Neural cell (in vitro differentiated cells): ENCODE measurements around the gene FBLN2. TPM values are rescaled to one million over a fixed set of nuclear protein-coding genes. Genes with fewer than 3 reads are reported as not detected.

Experiments
- H2AFZ ChIP-seq: fragments of 200-600, 300-800 bp; sonication (generic), shearing (Covaris generic); 2 replicates; pipeline ENCODE4 v1.6.0; 2014; ENCODE audit warnings: low read depth, mild to moderate bottlenecking, antibody characterized with exemption, low read length, moderate library complexity
- H3F3A ChIP-seq: fragments of 200-600 bp; shearing (Covaris generic); 2 replicates; pipeline ENCODE4 v1.6.1; 2016; ENCODE audit warnings: mild to moderate bottlenecking, moderate library complexity, mixed read lengths, antibody characterized with exemption, low read length; ENCODE audit not compliant: insufficient read depth, poor library complexity, severe bottlenecking
- H3K27ac ChIP-seq: fragments of 200-600, 300-800 bp; sonication (generic), shearing (Covaris generic); 2 replicates; pipeline ENCODE4 v1.5.1; 2014; ENCODE audit warnings: mild to moderate bottlenecking, low read length, moderate library complexity
- H3K27me3 ChIP-seq: fragments of 300-800, 200-600 bp; sonication (generic), shearing (Covaris generic); 2 replicates; pipeline ENCODE4 v1.6.0; 2014; ENCODE audit warnings: mild to moderate bottlenecking, low read depth, low read length, moderate library complexity; ENCODE audit not compliant: insufficient read depth
- H3K36me3 ChIP-seq: fragments of 300-800, 200-600 bp; sonication (generic), shearing (Covaris generic); 2 replicates; pipeline ENCODE4 v1.5.1; 2014; ENCODE audit warnings: mild to moderate bottlenecking, antibody characterized with exemption, low read length, moderate library complexity; ENCODE audit not compliant: insufficient read depth
- H3K4me2 ChIP-seq: fragments of 300-800, 200-600 bp; sonication (generic), shearing (Covaris generic); 2 replicates; pipeline ENCODE4 v1.6.0; 2014; ENCODE audit warnings: mild to moderate bottlenecking, low read length
- H3K4me3 ChIP-seq: fragments of 300-800, 200-600 bp; sonication (generic), shearing (Covaris generic); 2 replicates; pipeline ENCODE4 v1.5.1; 2014; ENCODE audit warnings: mild to moderate bottlenecking, low read length, moderate library complexity
- H3K79me2 ChIP-seq: fragments of 200-600 bp; shearing (Covaris generic); replicated peaks from 2 replicates; pipeline ENCODE4 v1.6.0; 2014; ENCODE audit warnings: mild to moderate bottlenecking, low read length, moderate library complexity; ENCODE audit not compliant: insufficient read depth
- H3K9ac ChIP-seq: fragments of 300-800, 200-600 bp; sonication (generic), shearing (Covaris generic); 2 replicates; pipeline ENCODE4 v1.6.1; 2016; ENCODE audit warnings: mild to moderate bottlenecking, low read length, mixed read lengths
- H3K9me2 ChIP-seq: fragments of 200-600 bp; shearing (Covaris generic); 2 replicates; pipeline ENCODE4 v1.6.1; 2016; ENCODE audit warnings: mild to moderate bottlenecking, low read length, mixed read lengths; ENCODE audit not compliant: insufficient read depth
- H3K9me3 ChIP-seq: fragments of 200-600, 300-800 bp; sonication (generic), shearing (Covaris generic); 2 replicates; pipeline ENCODE4 v1.6.1; 2016; ENCODE audit warnings: mild to moderate bottlenecking, mixed run types, low read length, moderate library complexity, mixed read lengths
- H4K20me1 ChIP-seq: fragments of 200-600 bp; shearing (Covaris generic); 2 replicates; pipeline ENCODE4 v1.6.1; 2016; ENCODE audit warnings: mild to moderate bottlenecking, mixed run types; ENCODE audit not compliant: insufficient read depth
- CTCF ChIP-seq: fragments of 450-650 bp; IDR thresholded peaks from 2 replicates; pipeline ENCODE4 v1.5.1; 2014; ENCODE audit warnings: antibody characterized with exemption, mild to moderate bottlenecking, moderate library complexity; ENCODE audit not compliant: poor library complexity, severe bottlenecking
- EP300 ChIP-seq: fragments of 450-650 bp; conservative IDR thresholded peaks from 2 replicates; pipeline ENCODE4 v1.6.1; 2014; ENCODE audit warnings: antibody characterized with exemption, mild to moderate bottlenecking, moderate library complexity; ENCODE audit not compliant: poor library complexity, severe bottlenecking
- EZH2 ChIP-seq: fragments of 200-600, 300-800 bp; shearing (Covaris generic), sonication (generic); IDR thresholded peaks from 2 replicates; pipeline ENCODE4 v1.6.1; 2014; ENCODE audit warnings: antibody characterized with exemption, low read length, borderline replicate concordance, mild to moderate bottlenecking; ENCODE audit not compliant: insufficient read depth, poor library complexity, severe bottlenecking
- MXI1 ChIP-seq: fragments of 450-650 bp; conservative IDR thresholded peaks from 2 replicates; pipeline ENCODE4 v1.6.1; 2014; ENCODE audit warnings: antibody characterized with exemption, mild to moderate bottlenecking; ENCODE audit not compliant: poor library complexity, severe bottlenecking
- POLR2AphosphoS5 ChIP-seq: IDR thresholded peaks from 2 replicates; pipeline ENCODE4 v1.6.1; 2012
- RAD21 ChIP-seq: fragments of 450-650 bp; conservative IDR thresholded peaks from 2 replicates; pipeline ENCODE4 v1.6.1; 2014; ENCODE audit warnings: antibody characterized with exemption, mild to moderate bottlenecking, moderate library complexity
- REST ChIP-seq: IDR thresholded peaks from 2 replicates; pipeline ENCODE4 v1.6.1; 2012; ENCODE audit warnings: borderline replicate concordance
- SMC3 ChIP-seq: fragments of 450-650 bp; conservative IDR thresholded peaks from 2 replicates; pipeline ENCODE4 v1.6.1; 2014; ENCODE audit warnings: antibody characterized with exemption, mild to moderate bottlenecking, moderate library complexity; ENCODE audit not compliant: poor library complexity
- TAF1 ChIP-seq: IDR thresholded peaks from 2 replicates; pipeline ENCODE4 v1.6.1; 2012; ENCODE audit warnings: low read depth
- polyA plus RNA-seq: library from polyadenylated mRNA; depleted of rRNA; stranded (reverse); fragments of >200 nt; gene quantifications from 2 replicates; pipeline ENCODE4 v1.2.3, GENCODE V29; 2014

The FBLN2 gene
- polyA plus RNA-seq, 1 donor from 2014 or later: 0.37 TPM

GRCh38 chr3:13637311-13637891 is 88.5 kb downstream of the FBLN2 start:
- no peak overlapping the region for H3K4me2 ChIP-seq
- TF ChIP-seq EZH2 (no peak), RAD21 (no peak), CTCF (no peak), SMC3 (no peak)
- no peaks in the 10 kb centered on the region for H3K27me3 ChIP-seq
- no peaks in the 10 kb centered on the region for H3K9me3 ChIP-seq
- no peaks in the 10 kb centered on the region for H3F3A ChIP-seq
- no peak overlapping the region for H3K9ac ChIP-seq
- H2AFZ ChIP-seq: no peak overlapping the region
- no peak overlapping the region for H3K4me3 ChIP-seq
- no peaks in the 10 kb centered on the region for H4K20me1 ChIP-seq
- H3K27ac ChIP-seq: no peak overlapping the region
- H3K36me3 ChIP-seq: no peaks in the 10 kb centered on the region
- no peaks in the 10 kb centered on the region for H3K9me2 ChIP-seq
- no peaks in the 10 kb centered on the region for H3K79me2 ChIP-seq

GRCh38 chr3:13637953-13638352 is 89.0 kb downstream of the FBLN2 start:
- H3F3A ChIP-seq: no peaks in the 10 kb centered on the region
- no peaks in the 10 kb centered on the region for H3K27me3 ChIP-seq
- no peaks in the 10 kb centered on the region for H4K20me1 ChIP-seq
- H2AFZ ChIP-seq: no peak overlapping the region
- TF ChIP-seq MXI1: no peak
- TF ChIP-seq TAF1: no peak
- no peak for TF ChIP-seq RAD21
- no peak for TF ChIP-seq SMC3
- no peak for TF ChIP-seq EZH2
- no peak for TF ChIP-seq EP300
- no peak for TF ChIP-seq REST
- TF ChIP-seq POLR2AphosphoS5: no peak
- no peak for TF ChIP-seq CTCF
- H3K79me2 ChIP-seq: no peaks in the 10 kb centered on the region
- no peaks in the 10 kb centered on the region for H3K36me3 ChIP-seq
- H3K27ac ChIP-seq: no peak overlapping the region
- no peaks in the 10 kb centered on the region for H3K9me2 ChIP-seq
- H3K9me3 ChIP-seq: no peaks in the 10 kb centered on the region
- no peak overlapping the region for H3K9ac ChIP-seq
- no peak overlapping the region for H3K4me3 ChIP-seq
- H3K4me2 ChIP-seq: no peak overlapping the region
